C4-2B (cell line): ENCODE results near the gene HOXA1.

Source experiments
- H3K27ac ChIP-seq: fragments of 450-650 bp; 2 replicates; pipeline ENCODE4 v1.5.1; 2017
- ZFX ChIP-seq: fragments of 450-650 bp; IDR thresholded peaks from 2 replicates; pipeline ENCODE4 v1.6.1; 2017
- TF ChIP-seq, protein P1 (sequence below): fragments of 450-650 bp; conservative IDR thresholded peaks from 2 replicates; pipeline ENCODE4 v1.5.1; 2017; ENCODE audit warnings: mild to moderate bottlenecking

HOXA1 gene

DNA sequence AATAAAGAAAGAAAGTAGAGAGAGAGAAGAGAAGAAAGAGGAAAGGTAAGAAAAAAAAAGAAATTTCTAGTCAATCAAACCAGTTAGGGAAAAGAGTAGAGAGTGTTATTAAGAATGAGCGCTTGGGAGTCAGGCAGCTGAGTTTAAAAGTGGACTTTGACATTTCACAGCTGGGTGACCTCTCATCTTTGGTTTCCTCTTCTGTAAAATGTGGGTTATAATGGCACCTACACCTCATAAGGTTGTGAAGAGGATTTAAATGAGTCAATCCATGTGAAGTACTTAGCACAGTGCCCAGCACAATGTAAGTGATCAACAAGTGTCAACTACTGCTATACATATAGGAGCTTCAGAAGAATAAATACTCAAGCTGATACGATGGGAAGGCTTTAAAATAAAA is 12.2 kb downstream of the HOXA1 start:
- H3K27ac ChIP-seq, result no peak overlapping the region
- no peak for TF ChIP-seq ZFX
- TF ChIP-seq, protein P1, sequence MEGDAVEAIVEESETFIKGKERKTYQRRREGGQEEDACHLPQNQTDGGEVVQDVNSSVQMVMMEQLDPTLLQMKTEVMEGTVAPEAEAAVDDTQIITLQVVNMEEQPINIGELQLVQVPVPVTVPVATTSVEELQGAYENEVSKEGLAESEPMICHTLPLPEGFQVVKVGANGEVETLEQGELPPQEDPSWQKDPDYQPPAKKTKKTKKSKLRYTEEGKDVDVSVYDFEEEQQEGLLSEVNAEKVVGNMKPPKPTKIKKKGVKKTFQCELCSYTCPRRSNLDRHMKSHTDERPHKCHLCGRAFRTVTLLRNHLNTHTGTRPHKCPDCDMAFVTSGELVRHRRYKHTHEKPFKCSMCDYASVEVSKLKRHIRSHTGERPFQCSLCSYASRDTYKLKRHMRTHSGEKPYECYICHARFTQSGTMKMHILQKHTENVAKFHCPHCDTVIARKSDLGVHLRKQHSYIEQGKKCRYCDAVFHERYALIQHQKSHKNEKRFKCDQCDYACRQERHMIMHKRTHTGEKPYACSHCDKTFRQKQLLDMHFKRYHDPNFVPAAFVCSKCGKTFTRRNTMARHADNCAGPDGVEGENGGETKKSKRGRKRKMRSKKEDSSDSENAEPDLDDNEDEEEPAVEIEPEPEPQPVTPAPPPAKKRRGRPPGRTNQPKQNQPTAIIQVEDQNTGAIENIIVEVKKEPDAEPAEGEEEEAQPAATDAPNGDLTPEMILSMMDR, result no peak

DNA sequence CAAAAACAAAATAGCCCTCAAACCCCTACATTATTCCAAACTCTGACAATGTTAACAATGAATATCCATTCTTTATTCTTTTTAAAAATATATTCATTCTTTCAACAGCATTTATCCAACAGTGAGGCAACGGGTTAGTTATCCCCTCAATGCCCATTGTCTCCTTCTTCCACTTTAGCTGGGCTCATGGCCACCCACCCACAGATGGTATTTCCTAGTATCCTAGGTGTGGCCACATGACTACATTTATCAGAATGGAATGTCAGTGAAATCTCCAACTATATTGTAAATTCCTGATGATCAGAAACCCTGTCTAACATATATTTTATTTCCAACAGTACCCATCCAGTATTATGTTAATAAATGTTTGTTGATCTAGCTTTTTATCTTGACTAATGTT is 13.6 kb downstream of the HOXA1 start:
- no peak overlapping the region for H3K27ac ChIP-seq

DNA sequence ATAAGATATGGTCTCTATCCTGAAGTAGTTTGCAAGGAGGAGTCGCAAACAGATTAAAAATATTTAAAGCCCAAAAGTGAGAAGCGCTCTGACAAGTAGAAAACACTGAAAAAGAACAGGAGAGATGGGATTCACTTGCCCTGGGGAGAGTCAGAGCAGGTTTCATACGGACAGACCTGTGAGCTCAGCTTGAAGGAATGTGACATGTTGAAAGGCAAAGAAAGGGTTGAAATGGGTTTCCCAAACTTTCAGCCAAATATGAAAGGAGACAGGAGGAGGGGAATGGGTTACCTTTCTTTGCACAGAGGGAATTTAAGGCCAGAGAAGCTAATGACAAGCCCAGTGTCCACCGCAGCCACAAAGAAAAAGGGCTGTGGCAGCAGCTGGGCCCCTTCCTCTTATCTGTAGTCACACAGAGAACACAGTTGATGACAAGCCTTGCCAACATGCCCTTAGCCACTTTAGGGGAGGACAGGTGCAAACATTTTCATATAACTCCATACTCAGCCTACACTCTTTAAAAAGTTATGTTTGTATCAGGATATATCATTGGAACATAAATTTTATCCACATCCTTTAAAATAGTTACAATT is 14.9 kb downstream of the HOXA1 start:
- no peak overlapping the region for H3K27ac ChIP-seq
- no peak for TF ChIP-seq ZFX
- TF ChIP-seq, protein P1, result no peak

More for the DNA sequence above, 13.6 kb downstream of the HOXA1 start:
- TF ChIP-seq, protein P1, result no peak
- TF ChIP-seq ZFX, result no peak

DNA sequence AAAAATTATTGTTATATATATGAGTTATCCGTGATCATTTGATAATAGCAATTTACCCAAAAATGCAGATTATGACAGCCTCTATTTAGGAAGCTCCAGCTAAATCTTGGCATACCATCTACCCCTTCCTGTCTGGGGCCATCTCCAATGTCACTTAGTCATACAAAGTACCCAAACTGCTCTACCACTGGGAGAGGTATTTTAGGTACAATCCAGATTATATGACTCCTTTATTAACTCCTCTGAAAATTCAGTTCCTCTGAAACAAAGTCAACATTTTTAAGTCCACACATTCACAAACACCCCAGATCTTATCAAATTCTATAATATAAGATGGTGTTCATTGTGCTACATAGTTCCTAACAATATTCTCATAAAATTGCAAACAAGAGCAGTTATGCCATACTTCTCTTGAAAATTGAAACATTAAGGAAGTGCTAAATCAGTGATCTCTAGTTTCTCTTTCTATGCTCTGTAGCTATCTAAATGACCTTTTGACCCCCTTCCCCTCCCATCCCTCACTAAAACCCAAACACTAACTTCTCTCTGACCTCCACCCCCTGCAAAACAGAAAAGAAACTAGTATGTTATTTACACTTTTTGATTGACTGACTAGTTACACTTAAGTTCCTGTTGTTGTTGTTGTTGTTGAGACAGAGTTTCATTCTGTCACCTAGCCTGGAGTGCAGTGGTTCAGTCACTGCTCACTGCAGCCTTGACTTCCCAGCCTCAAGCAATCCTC is 16.4 kb downstream of the HOXA1 start:
- TF ChIP-seq, protein P1, result no peak
- no peak for TF ChIP-seq ZFX
- H3K27ac ChIP-seq, result no peak overlapping the region

DNA sequence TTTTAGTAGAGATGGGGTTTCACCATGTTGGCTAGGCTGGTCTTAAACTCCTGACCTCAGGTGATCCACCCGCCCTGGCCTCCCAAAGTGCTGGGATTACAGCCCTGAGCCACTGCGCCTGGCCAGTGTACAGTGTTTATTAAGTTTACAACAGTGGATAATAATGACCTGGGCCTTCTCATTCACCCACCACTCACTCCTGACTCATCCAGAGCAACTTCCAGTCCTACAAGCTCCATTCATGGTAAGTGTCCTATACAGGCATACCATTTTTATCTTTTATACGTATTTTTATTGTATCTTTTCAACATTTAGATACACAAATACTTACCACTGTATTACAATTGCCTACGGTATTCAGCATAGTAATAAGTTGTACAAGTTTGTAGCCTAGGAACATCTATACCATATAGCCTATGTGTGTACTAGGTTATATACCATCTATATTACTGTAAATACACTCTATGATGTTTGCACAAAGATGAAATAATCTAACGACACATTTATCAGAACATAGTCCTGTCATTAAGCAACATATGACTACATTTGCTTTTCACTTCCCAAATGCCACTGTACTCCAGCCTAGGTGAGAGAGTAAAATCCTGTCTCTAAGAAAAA is 17.1 kb downstream of the HOXA1 start:
- H3K27ac ChIP-seq, result no peak overlapping the region
- TF ChIP-seq ZFX, result no peak
- TF ChIP-seq, protein P1, result no peak

DNA sequence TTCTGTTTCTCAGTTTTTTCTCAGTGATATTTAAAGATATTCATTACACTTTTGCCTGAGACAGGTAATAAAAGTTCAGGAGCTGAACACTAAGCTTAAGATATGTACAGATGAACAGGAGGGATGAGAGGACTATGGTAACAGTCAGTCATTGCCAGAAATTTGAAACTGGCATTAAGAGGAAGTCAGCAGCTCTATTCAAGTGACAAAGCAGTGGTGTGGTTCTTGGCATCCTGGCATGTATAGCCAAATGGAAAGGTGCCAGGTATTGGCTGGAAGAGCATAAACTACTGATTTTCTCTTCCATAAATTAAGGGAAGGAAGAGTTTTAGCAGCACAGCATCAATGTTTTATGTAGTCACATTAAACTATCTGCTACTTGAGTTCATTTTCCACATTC is 22.7 kb downstream of the HOXA1 start:
- H3K27ac ChIP-seq, result no peak overlapping the region
- TF ChIP-seq ZFX, result no peak
- TF ChIP-seq, protein P1, result no peak
